ENCODE measurements around the gene ST6GALNAC2. TPM values are rescaled to one million over a fixed set of nuclear protein-coding genes. Genes with fewer than 3 reads are reported as not detected.
"Not testable (repeated sequence)": the region's sequence is repeated elsewhere in the genome, so short reads cannot be mapped to it uniquely, and the experiment has no call there.

The ST6GALNAC2 gene
- total RNA-seq, 2 experiments from 2014 or later, result 0.32 TPM; not detected in 1

DNA sequence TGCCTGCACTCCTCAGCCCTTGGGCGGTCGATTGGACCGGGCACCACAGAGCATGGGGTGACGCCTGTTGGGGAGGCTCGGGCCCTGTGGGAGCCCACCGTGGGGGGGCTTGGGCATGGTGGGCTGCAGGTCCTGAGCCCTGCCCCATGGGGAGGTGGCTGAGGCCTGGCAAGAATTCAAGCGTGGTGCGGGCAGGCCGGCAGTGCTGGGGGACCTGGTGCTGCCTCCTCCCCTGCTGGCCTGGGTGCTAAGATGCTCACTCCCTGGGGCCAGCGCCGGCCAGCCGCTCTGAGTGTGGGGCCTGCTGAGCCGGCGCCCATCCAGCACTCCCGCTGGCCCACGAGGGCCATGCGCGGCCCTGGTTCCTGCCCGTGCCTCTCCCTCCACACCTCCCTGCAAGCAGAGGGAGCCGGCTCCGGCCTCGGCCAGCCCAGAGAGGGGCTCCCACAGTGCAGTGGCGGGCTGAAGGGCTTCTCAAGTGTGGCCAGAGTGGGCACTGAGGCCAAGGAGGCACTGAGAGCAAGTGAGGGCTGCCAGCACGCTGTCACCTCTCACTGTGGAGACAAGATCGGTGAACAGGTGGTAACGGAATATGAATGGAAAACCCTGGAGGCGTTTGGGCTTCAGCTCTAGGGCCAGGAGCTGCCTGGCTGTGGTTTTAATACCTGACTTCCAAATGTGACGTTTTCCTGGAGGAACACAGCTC is 29.4 kb upstream of the ST6GALNAC2 start:
- ChIA-PET POLR2A (interaction anchor here (1.4 kb wide), 1 partner anchor 57 kb away, joined by 8 read pairs; no protein-coding TSS in a partner anchor), CTCF (interaction anchor here (0.6 to 3.9 kb wide), 5 partner anchors 9 to 337 kb away, joined by 3 to 22 read pairs (median 3); no protein-coding TSS in a partner anchor)
- intact Hi-C loops (cut with DNase I, micrococcal nuclease), result no loop called here
- Mint-ChIP-seq H3K27me3 (no peaks in the 10 kb centered on the region), H3K4me3 (no peak overlapping the region), H3K9me3 (ENCODE audit: low read depth) (no peaks in the 10 kb centered on the region), H3K36me3 (ENCODE audit: low read depth) (no peaks in the 10 kb centered on the region), H3K4me1 (no peaks in the 10 kb centered on the region), H3K27ac (no peak overlapping the region)
- ATAC-seq (no peak), DNase-seq (no peak)

GRCh38 chr17:76614064-76614759 is 28.6 kb upstream of the ST6GALNAC2 start:
- CTCF ChIA-PET, result interaction anchor here (0.6 to 3.9 kb wide), 7 partner anchors 10 to 336 kb away, joined by 3 to 22 read pairs (median 4); no protein-coding TSS in a partner anchor

GRCh38 chr17:76612977-76613851 is 27.6 kb upstream of the ST6GALNAC2 start:
- H3K9me3 Mint-ChIP-seq (ENCODE audit: low read depth), result no peaks in the 10 kb centered on the region
- no peak overlapping the region for H3K27ac Mint-ChIP-seq
- no peaks in the 10 kb centered on the region for H3K27me3 Mint-ChIP-seq
- intact Hi-C loops (cut with DNase I, micrococcal nuclease), result no loop called here
- no peak for DNase-seq
- no peak overlapping the region for H3K4me3 Mint-ChIP-seq
- H3K4me1 Mint-ChIP-seq, result no peaks in the 10 kb centered on the region
- POLR2A ChIA-PET, result interaction anchor here (1.4 kb wide), 1 partner anchor 55 kb away, joined by 8 read pairs; no protein-coding TSS in a partner anchor
- no peaks in the 10 kb centered on the region for H3K36me3 Mint-ChIP-seq (ENCODE audit: low read depth)
- CTCF ChIA-PET, result interaction anchor here (0.7 to 3.9 kb wide), 6 partner anchors 11 to 259 kb away, joined by 3 to 22 read pairs (median 5); no protein-coding TSS in a partner anchor
- ATAC-seq, result no peak

More at GRCh38 chr17:76614064-76614759, 28.6 kb upstream of the ST6GALNAC2 start:
- POLR2A ChIA-PET, result interaction anchor here (1.4 kb wide), 1 partner anchor 56 kb away, joined by 8 read pairs; no protein-coding TSS in a partner anchor
- ATAC-seq (peak; percentile 19), DNase-seq (peak; percentile 14)
- H3K4me3 Mint-ChIP-seq; H3K9me3 Mint-ChIP-seq (ENCODE audit: low read depth); intact Hi-C loops (cut with DNase I, micrococcal nuclease); H3K27ac Mint-ChIP-seq; H3K27me3 Mint-ChIP-seq; H3K36me3 Mint-ChIP-seq (ENCODE audit: low read depth); H3K4me1 Mint-ChIP-seq: not testable (repeated sequence)

DNA sequence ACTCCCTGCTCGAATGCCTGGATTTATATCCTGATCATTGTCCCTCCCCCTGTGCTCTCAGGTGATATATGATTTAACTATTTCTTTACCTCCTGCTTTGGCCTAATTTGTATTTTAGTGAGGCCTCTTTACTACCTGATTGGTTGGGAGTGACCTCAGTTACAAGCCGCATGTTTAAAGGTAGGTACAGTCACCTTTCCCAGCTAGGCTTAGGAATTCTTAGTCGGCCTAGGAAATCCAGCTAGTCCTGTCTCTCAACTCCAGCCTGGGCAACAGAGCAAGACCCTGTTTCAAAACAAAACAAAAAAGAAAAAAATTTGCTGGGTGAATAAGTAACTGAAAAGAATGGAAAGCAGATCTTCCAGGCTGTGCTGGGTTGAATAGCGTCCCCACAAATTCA is 26.8 kb upstream of the ST6GALNAC2 start:
- intact Hi-C loops (cut with DNase I, micrococcal nuclease), result no loop called here
- POLR2A ChIA-PET, result no interaction called here
- no peaks in the 10 kb centered on the region for H3K27me3 Mint-ChIP-seq
- H3K36me3 Mint-ChIP-seq (ENCODE audit: low read depth), result no peaks in the 10 kb centered on the region
- DNase-seq (no peak), ATAC-seq (no peak)
- no peak overlapping the region for H3K4me3 Mint-ChIP-seq
- CTCF ChIA-PET, result interaction anchor here (1.0 to 3.9 kb wide), 3 partner anchors 11 to 89 kb away, joined by 6 to 22 read pairs (median 10); no protein-coding TSS in a partner anchor
- no peak overlapping the region for H3K27ac Mint-ChIP-seq
- no peaks in the 10 kb centered on the region for H3K4me1 Mint-ChIP-seq
- H3K9me3 Mint-ChIP-seq (ENCODE audit: low read depth), result no peaks in the 10 kb centered on the region

GRCh38 chr17:76611758-76612157 is 26.1 kb upstream of the ST6GALNAC2 start:
- no peak overlapping the region for H3K4me3 Mint-ChIP-seq
- CTCF ChIA-PET, result interaction anchor here (3.9 kb wide), 1 partner anchor 12 kb away, joined by 22 read pairs; no protein-coding TSS in a partner anchor
- no peaks in the 10 kb centered on the region for H3K9me3 Mint-ChIP-seq (ENCODE audit: low read depth)
- POLR2A ChIA-PET, result no interaction called here
- H3K27me3 Mint-ChIP-seq, result no peaks in the 10 kb centered on the region
- ATAC-seq, result no peak
- no peak overlapping the region for H3K27ac Mint-ChIP-seq
- DNase-seq, result no peak
- intact Hi-C loops (cut with DNase I, micrococcal nuclease), result no loop called here
- no peaks in the 10 kb centered on the region for H3K36me3 Mint-ChIP-seq (ENCODE audit: low read depth)
- H3K4me1 Mint-ChIP-seq, result no peaks in the 10 kb centered on the region

DNA sequence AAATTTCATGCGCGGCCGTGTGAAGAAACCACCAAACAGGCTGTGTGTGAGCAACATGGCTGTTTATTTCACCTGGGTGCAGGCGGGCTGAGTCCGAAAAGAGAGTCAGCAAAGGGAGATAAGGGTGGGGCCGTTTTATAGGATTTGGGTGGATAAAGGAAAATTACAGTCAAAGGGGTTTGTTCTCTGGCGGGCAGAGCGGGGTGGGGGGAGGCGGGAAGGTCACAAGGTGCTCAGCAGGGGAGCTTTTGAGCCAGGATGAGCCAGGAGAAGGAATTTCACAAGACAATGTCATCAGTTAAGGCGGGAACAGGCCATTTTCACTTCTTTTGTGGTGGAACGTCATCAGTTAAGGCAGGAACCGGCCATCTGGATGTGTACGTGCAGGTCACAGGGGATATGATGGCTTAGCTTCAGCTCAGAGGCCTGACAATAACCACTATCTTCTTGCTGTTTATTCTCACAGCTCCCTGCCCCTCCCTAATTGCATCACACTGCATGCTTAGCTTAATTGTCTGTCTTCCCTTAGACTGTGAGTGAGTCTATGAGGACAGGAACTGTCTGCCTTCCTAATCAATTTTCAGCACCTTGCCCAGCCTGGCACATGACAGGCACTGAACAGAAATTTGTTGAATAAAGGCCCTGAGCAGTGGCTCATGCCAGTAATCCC is 25.6 kb upstream of the ST6GALNAC2 start:
- CTCF ChIA-PET, result interaction anchor here (3.9 kb wide), 1 partner anchor 13 kb away, joined by 22 read pairs; no protein-coding TSS in a partner anchor
- ATAC-seq; POLR2A ChIA-PET; H3K9me3 Mint-ChIP-seq (ENCODE audit: low read depth); intact Hi-C loops (cut with DNase I, micrococcal nuclease); H3K4me1 Mint-ChIP-seq; H3K36me3 Mint-ChIP-seq (ENCODE audit: low read depth); DNase-seq; H3K27ac Mint-ChIP-seq; H3K27me3 Mint-ChIP-seq; H3K4me3 Mint-ChIP-seq: not testable (repeated sequence)

DNA sequence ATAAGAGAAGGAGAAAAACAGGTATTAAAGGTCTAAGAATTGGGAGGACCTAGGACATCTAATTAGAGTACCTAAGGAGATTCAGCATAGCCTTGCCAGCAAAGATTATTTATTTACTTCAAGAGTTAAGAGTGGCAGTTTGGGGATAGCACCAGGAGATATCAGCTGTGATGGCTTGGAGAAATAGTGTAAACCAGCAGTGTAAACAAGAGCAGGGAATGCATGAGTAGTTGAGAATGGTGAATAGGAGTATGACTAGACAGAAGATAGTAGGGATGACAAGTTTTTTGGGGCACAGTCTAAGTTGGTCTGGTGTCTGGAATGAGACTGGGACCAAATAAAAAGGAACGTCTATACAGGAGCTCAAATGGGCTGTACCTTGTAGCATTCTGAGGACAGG is 21.0 kb upstream of the ST6GALNAC2 start:
- ATAC-seq; intact Hi-C loops (cut with DNase I, micrococcal nuclease); H3K9me3 Mint-ChIP-seq (ENCODE audit: low read depth); POLR2A ChIA-PET; H3K4me1 Mint-ChIP-seq; H3K27me3 Mint-ChIP-seq; CTCF ChIA-PET; H3K4me3 Mint-ChIP-seq; H3K36me3 Mint-ChIP-seq (ENCODE audit: low read depth); DNase-seq; H3K27ac Mint-ChIP-seq: not testable (repeated sequence)

DNA sequence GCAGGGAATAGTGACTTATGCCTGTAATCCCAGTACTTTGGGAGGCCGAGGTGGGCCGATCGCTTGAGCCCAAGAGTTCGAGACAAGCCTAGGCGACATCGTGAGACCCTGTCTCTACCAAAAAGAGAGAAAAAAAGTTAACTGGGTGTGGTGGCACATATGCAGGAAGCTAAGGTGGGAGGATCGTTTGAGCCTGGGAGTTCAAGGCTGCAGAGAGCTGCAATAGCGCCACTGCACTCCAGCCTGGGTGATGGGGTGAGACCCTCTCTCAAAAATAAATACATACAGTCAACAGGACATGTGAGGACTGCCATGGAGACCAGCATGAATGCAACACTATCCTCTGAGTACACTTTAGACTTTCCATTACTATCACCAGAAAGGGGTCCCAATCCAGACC is 15.4 kb upstream of the ST6GALNAC2 start:
- Mint-ChIP-seq H3K36me3 (ENCODE audit: low read depth) (no peaks in the 10 kb centered on the region), H3K4me1 (peaks cover 15% of the 10 kb centered on the region), H3K4me3 (no peak overlapping the region), H3K9me3 (ENCODE audit: low read depth) (peaks cover 2% of the 10 kb centered on the region), H3K27me3 (peaks cover 7% of the 10 kb centered on the region), H3K27ac (no peak overlapping the region)
- DNase-seq, result no peak
- intact Hi-C loops (cut with DNase I, micrococcal nuclease), result no loop called here
- no peak for ATAC-seq
- ChIA-PET POLR2A (no interaction called here), CTCF (interaction anchor here (1.8 to 2.1 kb wide), 2 partner anchors 12 to 23 kb away, joined by 4 to 8 read pairs; no protein-coding TSS in a partner anchor)

- DNase-seq, result no peak
- Mint-ChIP-seq H3K27me3 (peaks cover 7% of the 10 kb centered on the region), H3K9me3 (ENCODE audit: low read depth) (peaks cover 2% of the 10 kb centered on the region), H3K36me3 (ENCODE audit: low read depth) (no peaks in the 10 kb centered on the region), H3K4me3 (no peak overlapping the region), H3K4me1 (peaks cover 15% of the 10 kb centered on the region), H3K27ac (no peak overlapping the region)
- ATAC-seq, result no peak
- intact Hi-C loops (cut with DNase I, micrococcal nuclease), result no loop called here
- ChIA-PET POLR2A (interaction anchor here (0.7 kb wide), 1 partner anchor 30 kb away, joined by 3 read pairs; no protein-coding TSS in a partner anchor), CTCF (interaction anchor here (0.9 kb wide), 1 partner anchor 24 kb away, joined by 3 read pairs; no protein-coding TSS in a partner anchor)
Measured at GRCh38 chr17:76599694-76600460, 14.2 kb upstream of the ST6GALNAC2 start.

- peaks cover 2% of the 10 kb centered on the region for H3K9me3 Mint-ChIP-seq (ENCODE audit: low read depth)
- ChIA-PET POLR2A (interaction anchor here (0.6 kb wide), 1 partner anchor 37 kb away, joined by 4 read pairs; no protein-coding TSS in a partner anchor), CTCF (interaction anchor here (0.7 to 1.7 kb wide), 3 partner anchors 25 to 341 kb away, joined by 3 to 9 read pairs (median 3); no protein-coding TSS in a partner anchor)
- DNase-seq (no peak), ATAC-seq (no peak)
- H3K4me1 Mint-ChIP-seq, result peaks cover 15% of the 10 kb centered on the region
- H3K27me3 Mint-ChIP-seq, result peaks cover 9% of the 10 kb centered on the region
- H3K36me3 Mint-ChIP-seq (ENCODE audit: low read depth), result no peaks in the 10 kb centered on the region
- intact Hi-C loops (cut with DNase I, micrococcal nuclease), result no loop called here
- H3K4me3 Mint-ChIP-seq, result no peak overlapping the region
- H3K27ac Mint-ChIP-seq, result no peak overlapping the region
Measured at GRCh38 chr17:76598004-76598439, 12.4 kb upstream of the ST6GALNAC2 start.

All from activated CD4-positive, alpha-beta T cell treated with anti-CD3 and anti-CD28 coated beads for 36 hours (primary cell).